Ecto neural progenitor cell (in vitro differentiated cells): ENCODE results near the gene OCIAD2.
"Not testable (repeated sequence)": the region's sequence is repeated elsewhere in the genome, so short reads cannot be mapped to it uniquely, and the experiment has no call there.

ENCODE experiments used
- DNase-seq: peaks from one replicate; pipeline ENCODE4 v3.0.0-alpha.2; 2018; ENCODE audit warnings: low spot score

OCIAD2 gene, protein sequence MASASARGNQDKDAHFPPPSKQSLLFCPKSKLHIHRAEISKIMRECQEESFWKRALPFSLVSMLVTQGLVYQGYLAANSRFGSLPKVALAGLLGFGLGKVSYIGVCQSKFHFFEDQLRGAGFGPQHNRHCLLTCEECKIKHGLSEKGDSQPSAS

DNA sequence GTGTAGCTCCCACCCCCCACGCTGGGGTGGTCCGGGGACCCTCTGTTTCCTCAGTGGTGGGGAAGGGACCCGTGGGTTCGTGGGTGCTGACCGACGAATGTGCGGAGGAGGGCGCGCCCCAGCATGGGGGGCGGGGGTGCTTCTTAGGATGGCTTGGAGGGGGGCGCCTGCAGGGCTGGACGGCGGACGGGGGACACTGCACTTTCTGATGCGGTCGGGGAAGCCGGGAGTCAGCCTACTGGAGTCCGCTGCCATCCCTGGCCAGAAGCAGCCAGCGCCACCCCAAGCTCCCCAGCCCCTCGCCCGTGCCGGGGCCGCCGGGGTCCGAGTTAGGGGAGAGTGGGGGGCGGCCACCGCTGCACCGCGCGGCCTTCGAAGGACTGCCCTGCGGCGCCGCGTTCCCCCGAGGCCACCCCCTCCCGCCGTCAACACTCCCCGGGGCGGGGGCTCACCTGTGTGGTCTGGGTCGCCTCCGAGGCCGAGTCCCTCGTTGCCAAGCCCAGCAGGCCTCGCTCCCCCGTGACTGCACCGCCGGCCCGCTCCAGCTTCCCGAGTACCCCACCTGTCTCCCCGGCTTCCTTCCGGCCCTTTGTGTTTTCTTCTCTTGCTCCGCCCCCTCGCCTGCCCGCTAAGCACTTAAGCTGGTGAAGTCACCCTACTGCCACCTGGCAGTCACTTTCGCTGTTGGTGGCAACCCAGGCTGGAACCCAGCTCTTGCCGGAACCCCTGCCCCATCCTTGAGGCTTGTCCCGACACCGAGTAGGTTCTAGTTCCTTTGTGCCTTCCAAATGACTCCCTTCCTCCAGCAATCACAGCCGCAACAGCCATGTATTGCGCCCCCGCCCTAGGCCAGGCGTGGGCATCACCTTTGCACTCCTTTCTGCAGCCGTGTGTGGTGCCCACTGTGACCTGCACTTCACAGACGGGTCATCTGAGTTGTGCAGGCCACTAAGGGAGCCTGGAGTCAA is at the start of gene OCIAD2:
Gene OCIAD2, minus strand, starts transcription at position 569 of the 968 bp plus-strand sequence. CDS start 2,225 bp downstream, outside the sequence.
- peak; percentile 71 for DNase-seq

DNA sequence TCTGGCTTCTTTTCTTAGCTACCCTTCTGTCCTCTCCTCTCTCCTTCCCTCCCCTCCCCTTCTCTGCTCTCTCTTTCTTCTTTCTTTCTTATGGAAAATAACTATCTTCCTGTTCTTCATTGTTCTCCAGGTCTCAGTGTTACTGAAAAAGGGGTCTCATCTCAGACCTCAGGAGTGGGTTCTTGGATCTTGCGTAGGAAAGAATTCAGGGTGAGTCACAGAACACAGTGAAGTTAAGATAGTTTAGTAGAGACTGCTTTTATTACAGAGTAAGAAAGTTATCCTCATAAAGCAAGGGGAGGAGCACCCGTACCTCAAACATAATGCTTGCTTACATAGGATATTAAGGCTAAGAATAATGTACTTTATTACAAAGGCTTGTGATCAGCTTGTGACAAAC is 47.7 kb upstream of the OCIAD2 start:
- DNase-seq = no peak

GRCh38 chr4:48949518-48950219 is 43.1 kb upstream of the OCIAD2 start:
- no peak for DNase-seq

GRCh38 chr4:48949086-48949485 is 42.5 kb upstream of the OCIAD2 start:
- no peak for DNase-seq

DNA sequence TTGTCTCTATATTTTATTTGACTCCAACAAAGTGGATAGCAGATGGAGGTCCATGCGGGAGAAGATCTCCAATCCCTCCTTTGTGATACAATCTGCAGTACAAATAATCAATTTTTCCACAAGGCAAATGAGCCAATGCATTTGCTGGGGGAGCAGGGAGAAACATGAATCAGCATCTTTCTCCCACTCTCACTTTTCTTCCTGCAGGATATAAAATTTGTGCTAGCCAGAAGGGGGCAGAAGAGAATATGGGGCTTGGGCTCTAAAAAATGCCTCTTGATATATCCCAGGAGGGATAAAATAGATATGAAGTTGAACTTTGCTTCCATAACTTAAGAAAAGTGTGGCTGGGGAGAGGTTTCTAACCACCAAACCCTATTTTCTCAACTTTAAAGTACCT is 41.2 kb upstream of the OCIAD2 start:
- no peak for DNase-seq

- no peak for DNase-seq
Observed at GRCh38 chr4:48945981-48946380, 39.4 kb upstream of the OCIAD2 start.

DNA sequence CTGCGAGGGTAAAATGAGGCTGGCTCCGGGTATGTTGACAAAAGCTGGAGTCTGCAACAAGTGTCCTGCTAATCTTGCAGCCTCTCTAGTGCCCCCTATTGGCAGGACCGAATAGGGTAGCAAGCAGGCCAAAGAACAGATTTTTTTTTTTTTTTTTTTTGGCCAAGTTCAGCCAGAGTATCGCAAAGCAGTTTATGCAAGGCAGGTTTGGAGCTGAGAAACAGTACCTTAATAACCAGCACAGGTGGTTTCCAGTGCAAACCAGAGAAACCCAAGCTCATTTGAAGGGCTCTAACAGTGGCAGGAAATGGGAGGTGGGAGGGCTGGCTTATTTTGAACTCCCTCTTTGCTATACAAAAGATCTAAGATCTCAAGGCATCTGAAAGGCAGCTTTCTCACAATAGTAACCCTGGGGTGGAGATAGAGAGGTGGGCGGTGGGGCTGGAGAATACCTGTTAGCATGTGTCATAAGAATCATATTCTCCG is 38.2 kb upstream of the OCIAD2 start:
- no peak for DNase-seq

DNA sequence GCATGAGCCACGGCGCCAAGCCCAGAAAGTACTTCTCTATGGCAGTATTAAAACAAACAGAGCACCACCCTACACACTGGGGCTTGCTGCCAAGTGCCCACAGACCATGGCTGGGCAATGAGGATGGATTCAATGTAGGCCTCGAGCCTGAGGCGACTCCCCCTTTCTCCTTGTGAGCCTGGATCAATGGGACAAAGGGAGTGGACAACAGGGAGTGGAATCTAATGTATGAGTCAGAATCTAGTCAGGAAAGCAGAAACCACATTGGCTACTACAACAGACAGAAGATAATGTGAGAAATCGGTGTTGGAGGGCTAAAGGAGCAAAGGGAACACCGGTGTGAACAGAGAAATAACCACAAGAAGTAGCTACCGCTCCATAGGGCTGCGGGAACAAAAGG is 37.7 kb upstream of the OCIAD2 start:
- no peak for DNase-seq

DNA sequence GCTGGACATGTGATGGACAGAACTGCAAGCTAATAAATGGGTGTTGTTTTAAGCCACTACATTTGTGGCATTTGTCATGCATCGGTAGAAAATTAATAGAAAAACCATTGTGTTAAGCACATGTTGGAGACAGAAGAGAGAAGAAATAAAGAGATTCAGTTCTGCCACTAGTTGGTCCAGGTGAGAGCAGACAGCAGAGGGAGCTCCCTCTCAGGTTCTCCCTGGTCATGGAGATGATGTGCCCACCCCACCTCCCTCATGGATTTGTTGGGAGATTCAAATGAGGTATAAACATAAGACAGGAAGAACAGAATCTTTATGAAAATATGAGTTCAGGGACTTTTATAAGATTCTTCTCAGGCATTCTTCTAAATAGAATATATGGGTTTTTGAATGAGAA is 36.8 kb upstream of the OCIAD2 start:
- DNase-seq = no peak

DNA sequence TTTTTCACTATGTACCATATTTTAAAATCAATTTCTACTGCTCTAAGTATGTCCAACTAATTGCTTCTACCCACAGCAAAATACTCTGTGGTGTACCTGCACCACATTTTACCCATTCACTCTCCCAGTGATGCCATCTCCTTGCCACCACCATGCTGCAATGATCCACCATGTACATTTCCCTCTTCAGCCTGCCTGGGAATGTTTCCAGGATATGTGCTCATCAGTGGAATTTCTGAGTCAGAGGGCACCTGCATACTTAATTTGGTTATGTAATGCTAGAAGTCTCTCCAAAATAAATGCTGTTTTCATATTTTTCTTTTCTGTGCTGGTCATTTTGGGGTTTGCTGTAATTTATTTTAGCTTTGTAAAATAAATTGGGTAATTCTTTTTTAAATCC is 33.2 kb upstream of the OCIAD2 start:
- DNase-seq = no peak

DNA sequence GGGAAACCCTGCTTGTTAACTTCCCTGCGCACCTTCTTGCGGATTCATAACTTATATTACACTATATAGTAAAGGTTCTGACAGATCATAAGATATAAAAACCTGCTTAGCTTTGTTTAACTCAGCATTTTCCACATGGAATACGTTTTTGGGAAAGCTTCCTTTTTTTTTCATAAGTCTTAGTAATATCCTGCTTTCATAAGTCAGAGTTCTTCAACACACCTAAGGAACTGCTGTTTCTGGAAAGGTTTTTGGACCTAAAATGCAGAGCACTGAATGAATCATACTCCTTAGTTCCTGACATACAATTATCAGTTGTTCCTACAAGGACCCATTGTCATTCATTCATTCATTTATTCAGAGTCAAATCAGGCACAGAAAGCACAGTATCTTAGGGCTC is 32.3 kb upstream of the OCIAD2 start:
- no peak for DNase-seq

GRCh38 chr4:48937033-48937432 is 30.5 kb upstream of the OCIAD2 start:
- DNase-seq = no peak

- DNase-seq = no peak
Observed at GRCh38 chr4:48931459-48931858, 24.9 kb upstream of the OCIAD2 start.

- no peak for DNase-seq
Observed at GRCh38 chr4:48930654-48931053, 24.1 kb upstream of the OCIAD2 start.

DNA sequence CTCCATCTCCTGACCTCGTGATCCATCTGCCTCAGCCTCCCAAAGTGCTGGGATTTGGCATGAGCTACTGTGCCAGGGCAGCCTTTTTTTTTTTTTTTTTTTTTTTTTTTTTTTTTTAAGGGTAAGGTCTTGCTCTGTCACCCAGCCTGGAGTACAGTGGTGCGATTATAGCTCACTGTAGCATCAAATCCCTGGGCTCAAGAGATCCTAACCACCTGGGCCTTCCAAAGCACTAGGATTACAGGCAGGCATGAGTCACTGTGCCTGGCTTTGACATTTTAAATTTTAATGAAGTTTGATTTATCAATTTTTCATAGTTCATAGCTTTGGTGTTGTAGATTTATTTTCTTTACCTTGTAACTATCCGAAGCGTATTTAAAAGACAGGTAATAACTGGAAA is 17.8 kb upstream of the OCIAD2 start:
- no peak for DNase-seq

- DNase-seq = not testable (repeated sequence)
Observed at GRCh38 chr4:48923065-48923464, 16.5 kb upstream of the OCIAD2 start.

- DNase-seq = no peak
Observed at GRCh38 chr4:48914311-48914710, 7.7 kb upstream of the OCIAD2 start.

DNA sequence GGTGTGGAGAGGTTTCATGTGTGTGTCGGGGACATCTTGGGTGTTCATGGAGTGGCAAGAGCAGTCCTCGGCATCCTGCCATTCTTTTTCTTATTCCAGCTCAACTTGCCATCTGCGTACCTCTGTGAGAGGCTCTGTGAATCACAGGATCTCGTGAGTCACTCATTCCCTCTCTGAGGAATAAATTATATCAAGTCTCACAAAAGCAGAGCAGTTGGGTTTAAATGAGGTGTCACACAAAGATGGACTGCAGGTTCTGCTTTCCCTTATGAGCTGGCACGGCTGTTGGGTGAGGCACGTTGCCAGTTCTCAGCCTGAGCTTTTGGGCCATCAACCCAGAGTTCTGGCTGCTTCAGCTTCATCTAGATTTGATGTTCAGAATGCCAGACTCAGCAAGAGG is 6.8 kb upstream of the OCIAD2 start:
- no peak for DNase-seq

- DNase-seq = no peak
Observed at GRCh38 chr4:48912349-48912748, 5.8 kb upstream of the OCIAD2 start.

- no peak for DNase-seq
Observed at GRCh38 chr4:48910511-48910910, 3.9 kb upstream of the OCIAD2 start.

DNA sequence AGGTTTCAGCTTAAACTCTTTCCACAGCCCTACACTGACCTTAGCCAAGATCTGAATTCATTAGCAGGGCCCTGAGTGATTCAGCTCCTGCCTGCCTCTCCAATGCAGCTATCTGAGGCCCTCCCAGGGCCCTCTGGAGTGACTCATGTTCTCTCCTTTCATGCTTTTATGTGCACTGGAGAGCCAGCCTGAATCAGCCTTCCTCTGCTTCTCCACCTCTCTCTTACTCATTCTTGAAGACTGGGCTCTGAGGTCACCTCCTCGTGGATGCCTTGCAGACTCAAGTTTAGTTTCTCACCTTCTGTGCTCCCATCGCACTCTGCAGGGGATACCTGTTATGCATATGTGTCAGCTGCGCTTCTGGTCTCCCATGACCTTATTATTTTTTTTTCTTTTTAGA is 3.1 kb upstream of the OCIAD2 start:
- DNase-seq = no peak

- DNase-seq = no peak
Observed at GRCh38 chr4:48908687-48909086, 2.1 kb upstream of the OCIAD2 start.
